HepG2 (cell line): ENCODE data around the gene TBC1D5.

Experiments used
- ATF1 ChIP-seq: IDR thresholded peaks from 2 replicates; pipeline ENCODE4 v1.6.1; 2016; ENCODE audit warnings: mild to moderate bottlenecking, control low read depth
- ATF5 ChIP-seq: sonication (generic); formaldehyde crosslinking; IDR thresholded peaks from 2 replicates; pipeline ENCODE4 v1.4.0; 2020; ENCODE audit warnings: mild to moderate bottlenecking, low read depth, missing genetic modification reagents
- ATF6 ChIP-seq: sonication (generic); formaldehyde crosslinking; conservative IDR thresholded peaks from 2 replicates; pipeline ENCODE4 v1.4.0; 2020; ENCODE audit warnings: missing genetic modification reagents
- CTCF ChIP-seq: sonication (generic); formaldehyde crosslinking; IDR thresholded peaks from 2 replicates; pipeline ENCODE4 v1.5.0; 2020; ENCODE audit warnings: mild to moderate bottlenecking, missing genetic modification reagents, moderate library complexity
- ESRRA ChIP-seq: sonication (generic); formaldehyde crosslinking; IDR thresholded peaks from 2 replicates; pipeline ENCODE4 v1.5.1; 2020; ENCODE audit warnings: mild to moderate bottlenecking, low read depth, missing genetic modification reagents
- POLR2AphosphoS5 ChIP-seq: IDR thresholded peaks from 2 replicates; pipeline ENCODE4 v1.6.1; 2012; ENCODE audit warnings: low read depth, low read length
- REST ChIP-seq, 2 experiments: IDR thresholded peaks; 2 replicates each; pipeline ENCODE4 v1.6.1; 2011 to 2012; ENCODE audit warnings: low read length in 2 of 2, borderline replicate concordance in 1 of 2, low read depth in 1 of 2, mild to moderate bottlenecking in 1 of 2, moderate library complexity in 1 of 2
- SMAD1 ChIP-seq: sonication (generic); formaldehyde crosslinking; IDR thresholded peaks from 2 replicates; pipeline ENCODE4 v1.4.0; 2020; ENCODE audit warnings: missing genetic modification reagents, low read depth, mild to moderate bottlenecking, borderline replicate concordance
- ZBTB2 ChIP-seq: sonication (generic); formaldehyde crosslinking; IDR thresholded peaks from 2 replicates; pipeline ENCODE4 v1.8.0; 2022; ENCODE audit warnings: low read depth, missing genetic modification reagents
- ZFP91 ChIP-seq: sonication (generic); formaldehyde crosslinking; IDR thresholded peaks from 2 replicates; pipeline ENCODE4 v1.9.0; 2022; ENCODE audit warnings: missing genetic modification reagents, mild to moderate bottlenecking, borderline replicate concordance
- ZNF12 ChIP-seq: sonication (generic); formaldehyde crosslinking; IDR thresholded peaks from 2 replicates; pipeline ENCODE4 v1.5.0; 2020; ENCODE audit warnings: missing genetic modification reagents
- ZNF597 ChIP-seq: sonication (generic); formaldehyde crosslinking; IDR thresholded peaks from 2 replicates; pipeline ENCODE4 v1.5.0; 2020; ENCODE audit warnings: missing genetic modification reagents
- ZNF776 ChIP-seq: sonication (generic); formaldehyde crosslinking; IDR thresholded peaks from 2 replicates; pipeline ENCODE4 v1.4.0; 2020; ENCODE audit warnings: mild to moderate bottlenecking, missing genetic modification reagents

- 0 out of 4 replicates have a peak, but pooled peaks of 1 of the 2 experiments have one; percentile 21 for TF ChIP-seq REST (IDR thresholded peaks at IDR 0.05; ENCODE audit: borderline replicate concordance in 1 of 2, low read depth in 1 of 2, low read length in 2 of 2)
- TF ChIP-seq ZNF776 (CRISPR knock-in tag): no peak
- peak; percentile 64 for TF ChIP-seq POLR2AphosphoS5
- TF ChIP-seq ZFP91 (CRISPR knock-in tag): no peak
- no peak for TF ChIP-seq CTCF (CRISPR knock-in tag)
- TF ChIP-seq SMAD1 (CRISPR knock-in tag): no peak
- TF ChIP-seq ESRRA (CRISPR knock-in tag): no peak
- no peak for TF ChIP-seq ZBTB2 (CRISPR knock-in tag)
- TF ChIP-seq ZNF12 (CRISPR knock-in tag): no peak
- no peak for TF ChIP-seq ATF5 (CRISPR knock-in tag)
- no peak for TF ChIP-seq ATF1 (CRISPR knock-in tag)
- TF ChIP-seq ATF6: no peak
- TF ChIP-seq ZNF597 (CRISPR knock-in tag): no peak
These were observed 638 bp upstream of the TBC1D5 start for GRCh38 chr3:17742880-17743657.
